Panc1 (cell line): Measurements from ENCODE around the gene SENP8.

ENCODE experiments used
- POLR2AphosphoS5 ChIP-seq: IDR thresholded peaks from 2 replicates; pipeline ENCODE4 v1.6.1; 2012; ENCODE audit warnings: mild to moderate bottlenecking, low read depth, low read length, moderate library complexity
- SIN3A ChIP-seq: IDR thresholded peaks from 2 replicates; pipeline ENCODE4 v1.6.1; 2012; ENCODE audit warnings: low read depth, mild to moderate bottlenecking, low read length, moderate library complexity, borderline replicate concordance; ENCODE audit not compliant: insufficient read depth
- TCF7L2 ChIP-seq: IDR thresholded peaks from 2 replicates; pipeline ENCODE4 v1.6.1; 2011; ENCODE audit warnings: mild to moderate bottlenecking, low read depth, low read length, inconsistent platforms
- TF ChIP-seq, protein P1 (sequence below): fragments of 450-650 bp; IDR thresholded peaks from 2 replicates; pipeline ENCODE4 v1.5.1; 2017; ENCODE audit warnings: mild to moderate bottlenecking
- TF ChIP-seq, protein P2 (sequence below), 2 experiments: IDR thresholded peaks; 2 replicates each; pipeline ENCODE4 v1.6.1; 2011 to 2012; ENCODE audit warnings: low read depth in 2 of 2, control low read depth in 1 of 2, low read length in 1 of 2, mild to moderate bottlenecking in 1 of 2, moderate library complexity in 1 of 2; ENCODE audit not compliant: insufficient read depth in 1 of 2

DNA sequence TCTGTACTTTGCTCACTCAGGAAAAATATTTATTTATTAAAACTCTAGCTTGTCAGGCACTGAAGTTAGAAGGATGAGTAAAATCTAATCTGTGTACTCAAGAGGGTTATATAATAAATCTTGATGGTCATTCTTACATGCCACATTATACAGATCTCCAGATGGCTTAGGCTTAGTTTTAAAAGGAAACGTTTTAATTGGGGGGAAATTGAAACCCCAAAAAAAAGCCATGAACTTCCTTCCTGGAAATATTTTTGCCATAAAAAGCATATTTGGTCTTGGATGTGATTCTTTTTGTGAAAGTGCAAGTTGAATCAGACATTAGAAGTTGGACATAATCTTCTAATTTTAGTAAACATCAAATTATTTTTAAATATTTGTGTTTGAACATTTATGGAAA lies 6.0 kb downstream of the SENP8 start:
- no peak for TF ChIP-seq POLR2AphosphoS5
- TF ChIP-seq, protein P1, sequence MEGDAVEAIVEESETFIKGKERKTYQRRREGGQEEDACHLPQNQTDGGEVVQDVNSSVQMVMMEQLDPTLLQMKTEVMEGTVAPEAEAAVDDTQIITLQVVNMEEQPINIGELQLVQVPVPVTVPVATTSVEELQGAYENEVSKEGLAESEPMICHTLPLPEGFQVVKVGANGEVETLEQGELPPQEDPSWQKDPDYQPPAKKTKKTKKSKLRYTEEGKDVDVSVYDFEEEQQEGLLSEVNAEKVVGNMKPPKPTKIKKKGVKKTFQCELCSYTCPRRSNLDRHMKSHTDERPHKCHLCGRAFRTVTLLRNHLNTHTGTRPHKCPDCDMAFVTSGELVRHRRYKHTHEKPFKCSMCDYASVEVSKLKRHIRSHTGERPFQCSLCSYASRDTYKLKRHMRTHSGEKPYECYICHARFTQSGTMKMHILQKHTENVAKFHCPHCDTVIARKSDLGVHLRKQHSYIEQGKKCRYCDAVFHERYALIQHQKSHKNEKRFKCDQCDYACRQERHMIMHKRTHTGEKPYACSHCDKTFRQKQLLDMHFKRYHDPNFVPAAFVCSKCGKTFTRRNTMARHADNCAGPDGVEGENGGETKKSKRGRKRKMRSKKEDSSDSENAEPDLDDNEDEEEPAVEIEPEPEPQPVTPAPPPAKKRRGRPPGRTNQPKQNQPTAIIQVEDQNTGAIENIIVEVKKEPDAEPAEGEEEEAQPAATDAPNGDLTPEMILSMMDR: no peak
- TF ChIP-seq, protein P2, sequence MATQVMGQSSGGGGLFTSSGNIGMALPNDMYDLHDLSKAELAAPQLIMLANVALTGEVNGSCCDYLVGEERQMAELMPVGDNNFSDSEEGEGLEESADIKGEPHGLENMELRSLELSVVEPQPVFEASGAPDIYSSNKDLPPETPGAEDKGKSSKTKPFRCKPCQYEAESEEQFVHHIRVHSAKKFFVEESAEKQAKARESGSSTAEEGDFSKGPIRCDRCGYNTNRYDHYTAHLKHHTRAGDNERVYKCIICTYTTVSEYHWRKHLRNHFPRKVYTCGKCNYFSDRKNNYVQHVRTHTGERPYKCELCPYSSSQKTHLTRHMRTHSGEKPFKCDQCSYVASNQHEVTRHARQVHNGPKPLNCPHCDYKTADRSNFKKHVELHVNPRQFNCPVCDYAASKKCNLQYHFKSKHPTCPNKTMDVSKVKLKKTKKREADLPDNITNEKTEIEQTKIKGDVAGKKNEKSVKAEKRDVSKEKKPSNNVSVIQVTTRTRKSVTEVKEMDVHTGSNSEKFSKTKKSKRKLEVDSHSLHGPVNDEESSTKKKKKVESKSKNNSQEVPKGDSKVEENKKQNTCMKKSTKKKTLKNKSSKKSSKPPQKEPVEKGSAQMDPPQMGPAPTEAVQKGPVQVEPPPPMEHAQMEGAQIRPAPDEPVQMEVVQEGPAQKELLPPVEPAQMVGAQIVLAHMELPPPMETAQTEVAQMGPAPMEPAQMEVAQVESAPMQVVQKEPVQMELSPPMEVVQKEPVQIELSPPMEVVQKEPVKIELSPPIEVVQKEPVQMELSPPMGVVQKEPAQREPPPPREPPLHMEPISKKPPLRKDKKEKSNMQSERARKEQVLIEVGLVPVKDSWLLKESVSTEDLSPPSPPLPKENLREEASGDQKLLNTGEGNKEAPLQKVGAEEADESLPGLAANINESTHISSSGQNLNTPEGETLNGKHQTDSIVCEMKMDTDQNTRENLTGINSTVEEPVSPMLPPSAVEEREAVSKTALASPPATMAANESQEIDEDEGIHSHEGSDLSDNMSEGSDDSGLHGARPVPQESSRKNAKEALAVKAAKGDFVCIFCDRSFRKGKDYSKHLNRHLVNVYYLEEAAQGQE (IDR thresholded peaks at IDR 0.05; ENCODE audit: insufficient read depth in 1 of 2, low read depth in 2 of 2, low read length in 1 of 2): no peak
- TF ChIP-seq TCF7L2: no peak
- no peak for TF ChIP-seq SIN3A
